SK-N-DZ (cell line): ENCODE measurements around the gene NR2C2.

ENCODE experiments used
- DNase-seq: peaks from one replicate; pipeline ENCODE4 v3.0.0-alpha.2; 2015; ENCODE audit warnings: low spot score

NR2C2 gene

DNA sequence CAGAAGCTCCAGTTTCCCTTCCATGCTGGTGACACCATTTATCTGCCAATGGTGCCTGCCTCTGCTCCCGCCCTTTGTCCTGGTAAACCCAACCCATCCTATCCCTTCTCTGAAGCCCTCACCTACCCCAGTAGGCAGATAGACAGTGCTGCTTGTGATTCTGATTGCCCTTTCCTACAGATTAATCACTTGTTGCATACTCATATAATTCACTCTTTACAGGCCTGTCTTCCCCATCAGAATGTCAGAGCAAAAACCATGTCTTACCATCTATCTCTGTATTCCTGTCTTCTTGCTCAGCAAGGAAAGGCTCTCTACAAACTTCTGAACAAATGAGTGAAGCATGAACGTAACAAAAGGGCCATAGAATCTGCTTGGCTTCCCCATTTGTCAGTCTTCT, 69.8 kb downstream of the NR2C2 start:
- no peak for DNase-seq

DNA sequence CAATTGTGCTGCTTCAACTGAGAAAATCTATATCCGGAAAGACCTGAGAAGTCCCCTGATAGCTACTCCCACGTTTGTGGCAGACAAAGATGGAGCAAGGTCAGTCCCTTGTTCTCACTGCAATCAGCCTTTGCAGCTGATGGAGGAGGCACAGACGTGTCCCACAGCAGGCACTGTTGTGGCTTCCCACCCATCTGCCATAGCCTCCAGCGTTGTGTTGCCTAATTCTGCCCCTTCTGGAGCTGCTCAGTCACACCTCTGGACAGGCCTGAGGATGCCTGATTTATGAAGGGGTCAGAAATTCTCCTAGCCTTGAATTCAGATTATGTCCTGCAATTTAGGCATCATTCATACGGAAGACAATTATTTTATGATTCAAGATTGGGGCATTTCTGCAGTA, 75.9 kb downstream of the NR2C2 start:
- no peak for DNase-seq

DNA sequence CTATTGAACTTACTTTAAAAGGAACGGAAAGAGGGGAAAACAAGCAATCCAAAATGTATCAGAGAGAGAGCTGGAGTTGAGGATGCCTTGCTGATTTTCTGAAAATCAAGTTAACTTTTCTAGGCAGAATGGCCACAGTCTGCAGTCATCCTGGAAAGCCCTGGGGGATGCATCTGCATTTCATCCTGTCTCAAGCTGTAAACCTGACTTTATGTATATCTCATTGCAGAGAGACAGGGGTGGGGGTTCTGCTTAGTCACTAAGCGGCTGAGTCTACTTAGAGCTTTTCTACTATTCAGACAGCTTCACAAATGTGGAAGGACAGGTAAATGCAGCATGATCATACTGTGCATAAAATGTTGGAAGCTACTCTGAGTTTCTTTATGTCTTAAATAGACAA, 76.3 kb downstream of the NR2C2 start:
- no peak for DNase-seq

GRCh38 chr3:15029625-15030024, 82.2 kb downstream of the NR2C2 start:
- no peak for DNase-seq

DNA sequence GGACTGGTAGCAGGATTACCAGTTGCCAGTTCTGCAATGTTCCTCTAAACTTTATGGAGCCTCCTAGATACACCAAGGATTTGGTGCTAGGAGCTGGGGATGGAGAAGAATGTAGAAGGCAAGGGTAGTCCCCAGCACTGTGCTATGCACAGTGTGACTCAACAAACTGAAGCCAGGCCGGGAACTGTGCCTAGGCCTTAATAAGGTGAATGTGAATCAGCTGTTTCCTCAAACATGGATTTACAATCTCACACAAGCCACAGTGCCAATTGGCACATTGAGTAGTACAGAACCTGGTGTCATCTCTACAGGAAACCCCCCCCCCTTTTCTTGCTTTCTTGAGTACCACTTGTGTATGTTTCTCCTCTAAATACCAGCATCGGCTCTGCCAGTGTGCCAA, 85.3 kb downstream of the NR2C2 start:
- DNase-seq: no peak

DNA sequence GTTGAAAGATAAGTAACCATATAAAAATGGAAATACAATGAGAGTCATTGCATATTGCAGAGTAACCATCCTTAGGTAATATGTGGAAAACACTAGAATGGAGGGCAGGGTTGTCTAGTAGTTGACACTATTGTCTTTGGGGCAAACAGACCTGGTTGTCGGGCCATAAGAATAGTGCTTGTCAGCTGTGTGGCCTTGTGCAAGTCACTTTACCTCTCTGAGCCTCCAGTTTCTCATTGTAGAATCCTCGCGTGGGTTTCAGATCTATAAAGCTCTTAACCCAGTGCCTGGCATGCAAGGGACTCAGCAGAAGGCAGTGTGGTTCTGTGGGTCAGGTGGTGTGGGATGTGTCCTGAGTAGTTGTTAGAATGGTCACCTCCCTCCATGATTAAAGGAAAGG, 85.7 kb downstream of the NR2C2 start:
- no peak for DNase-seq

DNA sequence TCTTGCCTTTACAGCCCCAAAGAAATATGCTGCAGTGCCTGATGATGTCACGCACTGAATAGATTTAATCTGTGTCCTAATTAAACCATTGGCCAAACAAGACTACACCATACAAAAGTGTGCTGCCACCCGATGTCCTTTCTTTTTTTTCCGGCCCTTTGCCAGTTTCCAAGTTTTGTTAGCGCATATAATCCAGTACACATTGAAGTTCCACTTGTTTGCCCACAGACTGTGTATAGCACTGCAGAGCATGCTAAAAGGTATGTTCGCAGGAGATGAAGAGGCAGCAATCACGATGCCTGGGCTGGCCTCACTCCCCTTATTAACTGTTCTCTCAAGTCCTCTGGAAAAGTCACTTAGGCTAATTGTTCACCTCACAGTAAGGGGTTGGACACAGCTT, 90.9 kb downstream of the NR2C2 start:
- DNase-seq: no peak

GRCh38 chr3:15040844-15041243, 93.5 kb downstream of the NR2C2 start:
- no peak for DNase-seq

GRCh38 chr3:15041950-15042349, 94.6 kb downstream of the NR2C2 start:
- no peak for DNase-seq

DNA sequence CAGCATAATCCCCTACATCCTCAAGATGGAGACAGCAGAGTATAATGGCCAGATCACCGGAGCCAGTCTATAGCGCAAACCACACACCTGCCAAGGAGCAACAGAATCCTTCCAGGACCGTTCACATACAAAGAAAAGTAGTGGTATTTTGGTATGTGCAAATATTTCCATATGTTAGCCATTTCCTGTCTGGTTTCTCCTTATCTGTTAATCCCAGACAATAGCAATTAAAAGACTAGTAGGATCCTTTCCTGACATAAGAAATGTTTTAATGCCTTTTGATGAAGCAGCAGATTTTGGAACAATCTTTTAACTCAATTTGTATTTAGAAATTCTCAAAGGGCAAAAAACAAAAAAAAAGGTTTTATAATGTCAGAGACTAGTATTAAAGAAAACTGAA, 95.6 kb downstream of the NR2C2 start:
- DNase-seq: no peak

DNA sequence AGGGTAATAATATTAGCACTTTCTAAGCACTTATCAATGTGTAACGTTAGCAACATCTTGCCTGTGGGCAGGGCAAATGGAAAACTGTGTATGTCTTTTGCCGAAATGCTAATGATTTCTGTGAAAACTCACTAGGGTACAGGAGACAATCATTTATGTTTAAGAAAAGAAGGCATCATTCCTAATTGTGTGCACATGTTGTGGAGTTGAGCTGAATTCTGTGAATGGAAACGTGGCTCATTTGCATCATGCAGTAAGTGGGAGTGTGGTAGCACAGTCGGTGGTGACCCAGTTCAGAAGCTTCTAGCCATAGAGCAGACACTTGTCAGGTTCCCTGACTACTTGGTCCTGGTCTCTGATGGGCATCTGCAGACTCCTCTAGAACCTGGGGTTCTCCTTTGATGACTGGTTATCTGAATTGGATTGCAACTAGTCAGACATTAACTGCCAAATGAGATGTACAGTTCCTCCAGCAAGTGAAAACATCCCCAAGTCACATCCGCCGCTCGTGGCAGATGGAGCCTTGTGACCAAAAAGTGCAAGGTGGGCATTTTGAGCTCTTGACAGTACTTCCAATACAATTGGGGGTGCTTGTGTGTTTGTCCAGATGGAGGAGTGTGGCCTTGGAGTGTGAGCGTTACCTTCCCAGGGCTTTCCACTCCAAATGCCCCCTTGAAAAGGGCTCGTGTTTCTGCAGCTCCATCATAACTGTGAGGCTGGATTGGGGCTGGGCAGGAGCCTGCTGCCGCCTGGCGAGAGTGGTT, 96.2 kb downstream of the NR2C2 start:
- no peak for DNase-seq

DNA sequence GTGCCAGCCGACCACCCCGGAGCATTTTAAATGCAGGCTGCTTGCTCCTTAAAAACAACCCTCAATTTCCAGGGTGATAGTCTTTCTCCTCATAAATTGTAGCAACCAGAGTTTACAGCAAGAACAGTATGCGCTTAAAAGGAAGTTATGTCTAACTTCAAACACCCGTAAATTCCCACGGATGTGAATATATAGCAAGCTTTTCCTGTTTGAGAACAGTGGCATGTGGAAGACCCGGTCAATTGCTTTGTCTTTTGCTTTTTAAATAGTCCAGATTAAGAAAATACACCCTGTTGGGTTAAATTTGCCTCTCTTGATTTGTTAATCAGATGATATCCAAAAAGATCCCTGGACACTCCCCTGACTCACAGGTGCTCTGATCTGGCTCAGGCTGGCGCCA, 96.9 kb downstream of the NR2C2 start:
- no peak for DNase-seq

- no peak for DNase-seq
Observed at GRCh38 chr3:15045667-15046066, 98.3 kb downstream of the NR2C2 start.

GRCh38 chr3:15049584-15049983, 102.2 kb downstream of the NR2C2 start:
- DNase-seq: no peak

DNA sequence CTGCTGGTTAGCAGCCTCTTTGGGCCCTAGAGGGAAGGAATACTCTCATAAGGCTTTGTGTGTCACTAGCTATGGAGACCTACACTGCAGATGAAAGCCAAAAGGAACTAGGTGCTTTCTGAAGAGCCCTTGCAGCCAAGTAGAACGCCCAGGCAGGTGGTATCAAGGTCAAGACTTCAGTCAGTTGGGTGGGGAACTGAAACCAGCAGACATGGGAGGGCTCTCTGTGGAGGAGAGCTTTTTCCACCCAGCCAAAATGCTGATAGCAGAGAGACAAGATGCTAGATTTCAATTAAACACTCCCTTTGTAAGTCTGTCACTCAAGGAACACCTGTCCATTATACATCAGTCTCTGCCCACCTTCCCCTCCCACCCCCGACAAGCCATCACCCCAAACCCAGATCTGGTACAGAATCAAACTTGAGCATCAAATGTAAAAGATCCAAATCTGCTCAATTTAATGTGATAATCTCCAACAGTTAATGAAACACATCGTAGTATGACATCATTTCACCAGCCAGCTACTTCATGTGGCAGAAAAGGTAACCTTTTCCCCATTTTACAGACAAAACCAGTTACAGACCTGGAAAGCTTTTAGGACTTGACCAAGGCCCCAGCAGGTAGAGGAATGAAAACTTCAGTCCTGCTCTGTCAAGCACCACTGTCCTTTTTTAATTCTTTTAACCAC, 103.2 kb downstream of the NR2C2 start:
- no peak for DNase-seq

- peak; percentile 56 for DNase-seq
Observed at GRCh38 chr3:15051531-15051930, 104.1 kb downstream of the NR2C2 start.

DNA sequence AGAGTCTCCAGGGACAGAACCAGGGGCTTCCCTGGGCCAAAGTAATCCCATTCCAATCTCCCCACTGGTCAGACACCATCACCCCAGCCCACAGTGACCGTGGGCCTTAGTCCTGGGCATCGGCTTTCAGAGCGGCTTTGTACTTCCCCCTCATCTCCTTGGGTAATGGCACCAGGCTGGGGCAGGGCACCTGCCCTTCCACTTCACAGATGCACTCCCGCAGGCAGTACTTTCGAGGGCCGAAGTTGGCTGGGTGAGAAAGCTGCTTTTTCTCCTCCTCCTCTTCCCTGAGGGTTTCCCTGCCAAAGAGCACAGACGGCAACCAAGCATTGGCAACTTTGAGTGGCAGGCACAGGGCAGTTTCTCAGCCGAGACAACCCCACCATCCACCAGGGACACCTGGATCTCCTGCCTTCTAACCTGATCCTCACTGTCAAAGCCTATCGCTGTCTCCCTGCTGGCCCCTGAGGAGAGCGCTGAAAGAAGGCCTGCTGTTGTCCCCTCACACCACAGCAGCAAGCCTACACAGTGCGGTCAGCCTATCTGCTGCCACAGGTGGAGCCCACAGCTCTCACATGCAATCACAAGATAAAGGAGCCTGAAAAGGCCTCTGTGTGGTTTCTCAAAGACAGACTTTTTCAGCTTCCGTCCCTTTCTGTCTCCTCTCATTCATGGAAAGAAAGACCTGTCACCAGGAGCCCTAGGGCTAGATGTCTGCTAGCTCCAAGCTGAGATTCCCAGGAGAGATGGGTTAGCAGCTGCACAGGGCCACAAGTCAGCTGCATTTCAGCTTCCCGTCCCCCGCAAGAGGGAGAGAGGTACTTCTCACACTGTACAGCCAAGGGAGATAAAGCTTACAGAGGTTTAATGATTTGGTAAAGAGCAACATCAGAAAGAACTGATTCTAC, 105.2 kb downstream of the NR2C2 start:
- no peak for DNase-seq

DNA sequence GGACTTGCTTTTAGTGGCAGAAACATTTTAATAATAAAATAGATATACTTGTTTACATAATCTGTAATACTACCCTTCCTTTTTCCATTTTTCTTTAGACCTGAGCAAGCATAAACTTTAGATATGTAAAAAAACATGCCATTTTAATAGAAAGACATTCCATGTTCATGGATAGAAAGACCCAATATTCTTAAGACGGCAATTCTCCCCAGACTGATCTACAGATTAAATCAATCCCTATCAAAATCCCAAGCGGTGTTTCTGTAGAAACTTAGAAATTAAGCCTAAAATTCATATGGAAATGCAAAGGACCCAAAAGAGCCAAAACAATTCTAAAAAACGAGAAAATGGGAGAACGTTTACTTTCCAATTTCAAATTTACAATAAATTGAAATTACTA, 106.2 kb downstream of the NR2C2 start:
- no peak for DNase-seq

- DNase-seq: no peak
Observed at GRCh38 chr3:15055019-15055557, 107.7 kb downstream of the NR2C2 start.

DNA sequence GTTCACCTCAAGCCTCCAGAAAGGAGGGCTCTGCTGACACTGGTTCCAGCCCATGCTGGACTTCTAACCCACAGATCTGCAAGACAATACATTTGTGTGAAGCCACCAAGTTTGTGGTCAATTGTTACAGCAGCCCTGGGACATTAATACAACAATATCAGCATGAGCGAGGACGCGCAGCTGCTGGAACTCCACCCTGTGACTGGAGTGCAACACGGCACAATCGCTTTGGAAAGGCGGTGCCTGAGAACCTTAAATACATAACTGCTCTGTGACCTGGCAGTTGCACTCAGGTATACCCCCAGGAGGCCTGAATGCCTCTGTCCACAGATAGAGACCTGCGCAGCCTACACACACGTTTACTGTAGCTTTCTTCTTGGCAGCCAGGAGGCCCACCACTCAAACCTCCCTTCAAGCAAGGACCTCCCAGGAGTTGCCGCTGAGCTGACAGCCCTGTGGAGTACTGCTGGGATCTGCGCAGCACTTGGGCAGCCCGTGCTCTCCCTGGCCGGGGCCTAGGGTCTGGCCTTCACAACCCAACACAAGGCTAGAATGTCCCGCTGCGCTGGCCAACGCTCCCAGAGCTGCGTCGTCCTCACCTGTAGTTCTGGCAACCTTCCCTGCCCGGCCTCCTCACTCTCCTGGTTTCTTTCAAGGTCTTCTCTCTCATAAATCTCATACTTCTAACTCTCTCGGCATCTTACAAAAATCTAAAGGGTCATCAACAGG, 109.5 kb downstream of the NR2C2 start:
- DNase-seq: no peak

DNA sequence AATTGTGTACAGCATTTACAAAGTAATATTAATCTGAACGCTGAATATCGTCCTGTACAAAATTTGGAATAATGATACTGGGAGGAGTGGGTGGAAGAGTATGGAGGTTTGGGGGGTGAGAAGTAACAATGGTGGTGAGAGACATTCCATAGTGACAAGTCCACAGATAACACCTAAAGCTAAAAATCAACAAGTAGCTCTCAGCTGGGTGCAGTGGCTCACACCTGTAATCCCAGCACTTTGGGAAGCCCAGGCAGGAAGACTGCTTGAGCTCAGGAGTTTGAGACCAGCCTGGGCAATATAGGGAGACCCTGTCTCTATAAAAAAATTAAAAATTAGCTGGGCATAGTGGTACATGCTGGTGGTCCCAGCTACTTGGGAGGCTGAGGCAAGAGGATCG, 112.6 kb downstream of the NR2C2 start:
- DNase-seq: no peak
